GM21381 (cell line): ENCODE data around the gene KCNH8.

ENCODE experiments used
- ATAC-seq: cut with Tn5 transposase; IDR thresholded peaks from one replicate; pipeline ENCODE4 v1.9.1; 2021; ENCODE audit warnings: mild to moderate bottlenecking, moderate library complexity; ENCODE audit not compliant: unreplicated experiment

KCNH8 gene

GRCh38 chr3:19574268-19574667, 426.0 kb downstream of the KCNH8 start:
- ATAC-seq: no peak

GRCh38 chr3:19576343-19576742, 428.0 kb downstream of the KCNH8 start:
- no peak for ATAC-seq
